SK-N-SH (cell line): ENCODE results near the gene SGPP1. TPM values are rescaled to one million over a fixed set of nuclear protein-coding genes. Genes with fewer than 3 reads are reported as not detected.

Experiments
- CTCF ChIA-PET: fragments of 300-600, 350-600 bp; formaldehyde crosslinking; extraction: SDS; loops from one replicate; lab custom pipeline; 2021; lab: Yijun Ruan, JAX
- POLR2A ChIA-PET: fragments of 350-600 bp; sonication (Branson Sonifier 250); formaldehyde crosslinking; extraction: SDS; loops from one replicate; lab custom pipeline; 2020; ENCODE audit warnings: antibody characterized with exemption, inconsistent platforms; lab: Yijun Ruan, JAX
- DNase-seq: peaks from one replicate; pipeline ENCODE4 v3.0.0; 2012
- H2AFZ ChIP-seq: fragments of 200-600 bp; sonication (generic); 2 replicates; pipeline ENCODE4 v1.8.1; 2016; ENCODE audit warnings: antibody characterized with exemption, mild to moderate bottlenecking, low read depth
- H3F3A ChIP-seq: fragments of 200-600 bp; sonication (generic); replicated peaks from 2 replicates; pipeline ENCODE3; 2016; ENCODE audit warnings: antibody characterized with exemption, mild to moderate bottlenecking; ENCODE audit not compliant: insufficient read depth
- H3K27ac ChIP-seq, 2 experiments: fragments of 200-500 bp in 1 of 2; fragments of 200-600 bp in 1 of 2; sonication (Bioruptor generic) in 1 of 2; sonication (generic), shearing (Covaris generic) in 1 of 2; 2 replicates each; pipeline versions ENCODE4 v1.5.1 to v1.6.1; 2014 to 2016; ENCODE audit warnings: low read depth in 2 of 2, inconsistent platforms in 1 of 2, low read length in 1 of 2, mild to moderate bottlenecking in 1 of 2, mixed read lengths in 1 of 2
- H3K27me3 ChIP-seq: fragments of 200-600 bp; sonication (generic), shearing (Covaris generic); 2 replicates; pipeline ENCODE4 v1.6.1; 2016; ENCODE audit warnings: mixed run types; ENCODE audit not compliant: insufficient read depth
- H3K36me3 ChIP-seq, 2 experiments: fragments of 200-500 bp in 1 of 2; fragments of 200-600 bp in 1 of 2; sonication (Bioruptor generic) in 1 of 2; sonication (generic) in 1 of 2; replicated peaks in 1 of 2; 2 replicates each; pipeline versions ENCODE3 to v1.5.1; 2014 to 2016; ENCODE audit warnings: low read length in 1 of 2, mild to moderate bottlenecking in 1 of 2; ENCODE audit not compliant: insufficient read depth in 2 of 2, control insufficient read depth in 1 of 2
- H3K4me1 ChIP-seq, 2 experiments: fragments of 200-500 bp in 1 of 2; fragments of 200-600 bp in 1 of 2; sonication (Bioruptor generic) in 1 of 2; sonication (generic), shearing (Covaris generic) in 1 of 2; 2 replicates each; pipeline versions ENCODE4 v1.5.1 to v1.6.1; 2014 to 2016; ENCODE audit warnings: low read depth in 1 of 2, low read length in 1 of 2, mixed run types in 1 of 2; ENCODE audit not compliant: insufficient read depth in 2 of 2, control insufficient read depth in 1 of 2
- H3K4me2 ChIP-seq: fragments of 200-600 bp; sonication (generic), shearing (Covaris generic); 2 replicates; pipeline ENCODE4 v1.6.1; 2017; ENCODE audit warnings: mixed run types
- H3K4me3 ChIP-seq, 2 experiments: fragments of 200-500 bp in 1 of 2; fragments of 200-600 bp in 1 of 2; sonication (Bioruptor generic) in 1 of 2; sonication (generic), shearing (Covaris generic) in 1 of 2; 2 replicates each; pipeline versions ENCODE4 v1.5.1 to v1.8.1; 2014 to 2016; ENCODE audit warnings: low read depth in 2 of 2, inconsistent platforms in 1 of 2, low read length in 1 of 2, mild to moderate bottlenecking in 1 of 2, mixed read lengths in 1 of 2, moderate library complexity in 1 of 2
- H3K79me2 ChIP-seq: fragments of 200-600 bp; sonication (generic); 2 replicates; pipeline ENCODE4 v1.8.1; 2017; ENCODE audit warnings: mild to moderate bottlenecking; ENCODE audit not compliant: insufficient read depth
- H3K9ac ChIP-seq: fragments of 200-600 bp; sonication (generic); 2 replicates; pipeline ENCODE4 v1.6.1; 2017; ENCODE audit warnings: mixed run types
- H3K9me2 ChIP-seq: fragments of 200-600 bp; sonication (generic); 2 replicates; pipeline ENCODE4 v1.6.1; 2017; ENCODE audit warnings: mixed run types
- H3K9me3 ChIP-seq: fragments of 200-600 bp; sonication (generic); 2 replicates; pipeline ENCODE4 v1.6.1; 2017; ENCODE audit warnings: mixed run types, mild to moderate bottlenecking, moderate library complexity
- H4K20me1 ChIP-seq: fragments of 200-600 bp; sonication (generic); 2 replicates; pipeline ENCODE4 v1.6.1; 2017; ENCODE audit warnings: mild to moderate bottlenecking, mixed run types; ENCODE audit not compliant: insufficient read depth
- CHD2 ChIP-seq: fragments of 150-350 bp; IDR thresholded peaks from 2 replicates; pipeline ENCODE4 v1.6.1; 2018; ENCODE audit warnings: low read length; ENCODE audit not compliant: partially characterized antibody
- ELF1 ChIP-seq: IDR thresholded peaks from 2 replicates; pipeline ENCODE4 v1.4.0; 2012
- EP300 ChIP-seq, 2 experiments: IDR thresholded peaks; 2 replicates each; pipeline versions ENCODE4 v1.4.0 to v1.6.1; 2012; ENCODE audit warnings: borderline replicate concordance in 1 of 2, low read depth in 1 of 2, low read length in 1 of 2
- EZH2phosphoT487 ChIP-seq: fragments of 200-600 bp; sonication (generic); IDR thresholded peaks from 2 replicates; pipeline ENCODE4 v1.6.1; 2017; ENCODE audit warnings: low read depth, mixed run types, mild to moderate bottlenecking, antibody characterized with exemption, moderate library complexity, borderline replicate concordance
- FOSL2 ChIP-seq: IDR thresholded peaks from 2 replicates; pipeline ENCODE4 v1.4.0; 2012; ENCODE audit warnings: low read depth, mild to moderate bottlenecking, moderate library complexity, borderline replicate concordance
- FOXJ3 ChIP-seq: sonication (generic); formaldehyde crosslinking; IDR thresholded peaks from 2 replicates; pipeline ENCODE4 v1.5.1; 2020; ENCODE audit warnings: mild to moderate bottlenecking, missing genetic modification reagents
- GABPA ChIP-seq: IDR thresholded peaks from 2 replicates; pipeline ENCODE4 v1.4.0; 2012; ENCODE audit warnings: low read depth, mild to moderate bottlenecking
- GATA2 ChIP-seq: sonication (generic); formaldehyde crosslinking; IDR thresholded peaks from 2 replicates; pipeline ENCODE4 v1.5.0; 2020; ENCODE audit warnings: mild to moderate bottlenecking, missing genetic modification reagents
- JUND ChIP-seq: IDR thresholded peaks from 2 replicates; pipeline ENCODE4 v1.4.0; 2012
- MEF2A ChIP-seq: IDR thresholded peaks from 2 replicates; pipeline ENCODE4 v1.4.0; 2012; ENCODE audit warnings: low read depth, borderline replicate concordance
- MXI1 ChIP-seq: IDR thresholded peaks from 2 replicates; pipeline ENCODE4 v1.6.1; 2012; ENCODE audit warnings: mild to moderate bottlenecking, low read depth, low read length, improper control_type of control experiment
- RCOR1 ChIP-seq: fragments of 150-350 bp; IDR thresholded peaks from 2 replicates; pipeline ENCODE4 v1.6.1; 2017; ENCODE audit warnings: antibody characterized with exemption, low read length
- RFX5 ChIP-seq: IDR thresholded peaks from 2 replicates; pipeline ENCODE4 v1.6.1; 2012; ENCODE audit warnings: mild to moderate bottlenecking, improper control_type of control experiment, low read length
- SMC3 ChIP-seq: IDR thresholded peaks from 2 replicates; pipeline ENCODE4 v1.6.1; 2012; ENCODE audit warnings: low read depth, low read length, improper control_type of control experiment
- TAF1 ChIP-seq: IDR thresholded peaks from 2 replicates; pipeline ENCODE4 v1.6.1; 2012; ENCODE audit warnings: low read depth, mild to moderate bottlenecking, low read length, moderate library complexity, borderline replicate concordance
- TEAD4 ChIP-seq: IDR thresholded peaks from 2 replicates; pipeline ENCODE4 v1.4.0; 2012; ENCODE audit warnings: mild to moderate bottlenecking, borderline replicate concordance; ENCODE audit not compliant: insufficient read depth
- WGBS: methylation state at CpG from one replicate; pipeline ENCODE4 v1.1.6; 2017; ENCODE audit warnings: low lambda C conversion rate; 5-methylcytosine and 5-hydroxymethylcytosine counted together
- polyA plus RNA-seq, 3 experiments: library from polyadenylated mRNA; depleted of rRNA; stranded (reverse); fragments of >200 nt; gene quantifications; 2 replicates each; pipeline ENCODE4 v1.2.3, GENCODE V29; 2012
- TF ChIP-seq, protein P1 (sequence below): fragments of 150-350 bp; IDR thresholded peaks from 2 replicates; pipeline ENCODE4 v1.6.1; 2017; ENCODE audit warnings: antibody characterized with exemption, low read length, low read depth, borderline replicate concordance
- TF ChIP-seq, protein P2 (sequence below): IDR thresholded peaks from 2 replicates; pipeline ENCODE4 v1.4.0; 2012; ENCODE audit warnings: low read depth, borderline replicate concordance
- TF ChIP-seq, protein P3 (sequence below): IDR thresholded peaks from 2 replicates; pipeline ENCODE4; 2012
- TF ChIP-seq, protein P4 (sequence below): IDR thresholded peaks from 2 replicates; pipeline ENCODE4 v1.6.1; 2012; ENCODE audit warnings: mild to moderate bottlenecking, low read depth, low read length, moderate library complexity
- TF ChIP-seq, protein P5 (sequence below): fragments of 200-600 bp; sonication (generic); IDR thresholded peaks from 2 replicates; pipeline ENCODE4 v1.6.1; 2017; ENCODE audit warnings: antibody characterized with exemption, mild to moderate bottlenecking, moderate library complexity

SGPP1 gene
- polyA plus RNA-seq, 1 of the 3 experiments (the other 2 are of a cell fraction): 8.4 TPM

DNA sequence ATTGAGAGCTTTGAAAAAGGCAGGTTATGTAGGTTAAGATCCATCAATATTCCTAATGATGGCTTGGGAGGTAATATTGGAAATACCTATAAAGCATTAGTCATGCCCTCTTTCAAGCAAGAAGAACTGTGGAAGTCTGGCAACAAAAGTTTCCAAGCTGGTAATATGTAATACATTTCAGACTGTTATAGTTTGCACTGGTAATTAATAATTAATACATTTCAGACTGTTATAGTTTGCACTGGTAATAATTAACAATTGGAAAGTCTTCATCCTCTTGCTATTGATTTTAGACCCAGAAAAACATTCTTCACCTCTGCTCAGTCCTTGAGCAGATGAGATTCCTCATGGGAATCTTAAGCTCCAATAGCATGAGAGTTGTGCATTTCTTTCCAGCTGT is 57.2 kb downstream of the SGPP1 start:
- no peak overlapping the region for H3K4me2 ChIP-seq
- TF ChIP-seq MXI1 (no peak), FOXJ3 (CRISPR knock-in tag) (no peak), CHD2 (no peak), RFX5 (no peak), ELF1 (no peak), JUND (no peak), GABPA (no peak), MEF2A (no peak), TEAD4 (no peak), EP300 (IDR thresholded peaks at IDR 0.05; ENCODE audit: borderline replicate concordance in 1 of 2, low read depth in 1 of 2, low read length in 1 of 2) (no peak), FOSL2 (no peak)
- TF ChIP-seq, protein P1, sequence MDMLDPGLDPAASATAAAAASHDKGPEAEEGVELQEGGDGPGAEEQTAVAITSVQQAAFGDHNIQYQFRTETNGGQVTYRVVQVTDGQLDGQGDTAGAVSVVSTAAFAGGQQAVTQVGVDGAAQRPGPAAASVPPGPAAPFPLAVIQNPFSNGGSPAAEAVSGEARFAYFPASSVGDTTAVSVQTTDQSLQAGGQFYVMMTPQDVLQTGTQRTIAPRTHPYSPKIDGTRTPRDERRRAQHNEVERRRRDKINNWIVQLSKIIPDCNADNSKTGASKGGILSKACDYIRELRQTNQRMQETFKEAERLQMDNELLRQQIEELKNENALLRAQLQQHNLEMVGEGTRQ: no peak
- TF ChIP-seq, all 33 proteins: peak for 0
- CTCF ChIA-PET: no interaction called here
- Histone ChIP-seq H3K4me1 (no peaks in the 10 kb centered on the region), H3K27me3 (no peaks in the 10 kb centered on the region), H3K9me2 (no peaks in the 10 kb centered on the region), H3K79me2 (no peaks in the 10 kb centered on the region), H3K9me3 (no peaks in the 10 kb centered on the region), H3K36me3 (no peaks in the 10 kb centered on the region), H3F3A (no peaks in the 10 kb centered on the region), H2AFZ (no peak overlapping the region), H3K9ac (no peak overlapping the region), H4K20me1 (no peaks in the 10 kb centered on the region), H3K4me3 (no peak overlapping the region), H3K27ac (no peak overlapping the region)
- POLR2A ChIA-PET: no interaction called here
- no peak for DNase-seq

DNA sequence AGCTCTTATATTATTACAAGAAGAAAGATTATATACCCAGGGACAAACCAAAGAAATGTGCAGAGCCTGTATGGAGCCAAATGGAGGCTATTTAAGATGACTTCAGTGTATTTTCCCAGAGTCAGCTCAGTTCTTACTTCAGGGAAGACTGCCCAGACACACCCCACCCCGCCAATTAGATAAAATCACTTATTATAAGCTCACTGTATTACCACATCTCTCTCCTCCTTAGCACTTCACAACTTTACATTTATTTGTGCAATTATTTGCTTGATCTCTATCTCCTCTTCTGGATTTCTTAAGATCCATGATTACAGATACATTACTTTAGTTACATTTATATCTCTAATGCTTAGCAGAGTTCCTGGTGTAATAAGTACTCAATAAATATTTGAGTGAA is 61.5 kb downstream of the SGPP1 start:
- Histone ChIP-seq H3K4me3 (no peak overlapping the region), H3K9ac (no peak overlapping the region), H3K27ac (no peak overlapping the region), H3K9me3 (no peaks in the 10 kb centered on the region), H2AFZ (no peak overlapping the region), H3K4me2 (no peak overlapping the region), H4K20me1 (no peaks in the 10 kb centered on the region), H3K36me3 (no peaks in the 10 kb centered on the region), H3K79me2 (no peaks in the 10 kb centered on the region), H3K27me3 (no peaks in the 10 kb centered on the region), H3K9me2 (no peaks in the 10 kb centered on the region), H3F3A (no peaks in the 10 kb centered on the region), H3K4me1 (peaks cover 0 to 5% of the 10 kb centered on the region in 2 experiments; a peak in 1 of 4 replicates)
- DNase-seq: no peak
- ChIA-PET POLR2A (no interaction called here), CTCF (no interaction called here)
- 78% methylated on average over 1 of the region's 1 CpG for WGBS
- TF ChIP-seq, protein P2, sequence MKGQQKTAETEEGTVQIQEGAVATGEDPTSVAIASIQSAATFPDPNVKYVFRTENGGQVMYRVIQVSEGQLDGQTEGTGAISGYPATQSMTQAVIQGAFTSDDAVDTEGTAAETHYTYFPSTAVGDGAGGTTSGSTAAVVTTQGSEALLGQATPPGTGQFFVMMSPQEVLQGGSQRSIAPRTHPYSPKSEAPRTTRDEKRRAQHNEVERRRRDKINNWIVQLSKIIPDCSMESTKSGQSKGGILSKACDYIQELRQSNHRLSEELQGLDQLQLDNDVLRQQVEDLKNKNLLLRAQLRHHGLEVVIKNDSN: no peak
- no peak for TF ChIP-seq SMC3
- TF ChIP-seq, protein P3, sequence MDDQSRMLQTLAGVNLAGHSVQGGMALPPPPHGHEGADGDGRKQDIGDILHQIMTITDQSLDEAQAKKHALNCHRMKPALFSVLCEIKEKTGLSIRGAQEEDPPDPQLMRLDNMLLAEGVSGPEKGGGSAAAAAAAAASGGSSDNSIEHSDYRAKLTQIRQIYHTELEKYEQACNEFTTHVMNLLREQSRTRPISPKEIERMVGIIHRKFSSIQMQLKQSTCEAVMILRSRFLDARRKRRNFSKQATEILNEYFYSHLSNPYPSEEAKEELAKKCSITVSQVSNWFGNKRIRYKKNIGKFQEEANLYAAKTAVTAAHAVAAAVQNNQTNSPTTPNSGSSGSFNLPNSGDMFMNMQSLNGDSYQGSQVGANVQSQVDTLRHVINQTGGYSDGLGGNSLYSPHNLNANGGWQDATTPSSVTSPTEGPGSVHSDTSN: no peak
- no peak for TF ChIP-seq TAF1
- no peak for TF ChIP-seq RCOR1
- TF ChIP-seq MXI1: no peak
- TF ChIP-seq, protein P4, sequence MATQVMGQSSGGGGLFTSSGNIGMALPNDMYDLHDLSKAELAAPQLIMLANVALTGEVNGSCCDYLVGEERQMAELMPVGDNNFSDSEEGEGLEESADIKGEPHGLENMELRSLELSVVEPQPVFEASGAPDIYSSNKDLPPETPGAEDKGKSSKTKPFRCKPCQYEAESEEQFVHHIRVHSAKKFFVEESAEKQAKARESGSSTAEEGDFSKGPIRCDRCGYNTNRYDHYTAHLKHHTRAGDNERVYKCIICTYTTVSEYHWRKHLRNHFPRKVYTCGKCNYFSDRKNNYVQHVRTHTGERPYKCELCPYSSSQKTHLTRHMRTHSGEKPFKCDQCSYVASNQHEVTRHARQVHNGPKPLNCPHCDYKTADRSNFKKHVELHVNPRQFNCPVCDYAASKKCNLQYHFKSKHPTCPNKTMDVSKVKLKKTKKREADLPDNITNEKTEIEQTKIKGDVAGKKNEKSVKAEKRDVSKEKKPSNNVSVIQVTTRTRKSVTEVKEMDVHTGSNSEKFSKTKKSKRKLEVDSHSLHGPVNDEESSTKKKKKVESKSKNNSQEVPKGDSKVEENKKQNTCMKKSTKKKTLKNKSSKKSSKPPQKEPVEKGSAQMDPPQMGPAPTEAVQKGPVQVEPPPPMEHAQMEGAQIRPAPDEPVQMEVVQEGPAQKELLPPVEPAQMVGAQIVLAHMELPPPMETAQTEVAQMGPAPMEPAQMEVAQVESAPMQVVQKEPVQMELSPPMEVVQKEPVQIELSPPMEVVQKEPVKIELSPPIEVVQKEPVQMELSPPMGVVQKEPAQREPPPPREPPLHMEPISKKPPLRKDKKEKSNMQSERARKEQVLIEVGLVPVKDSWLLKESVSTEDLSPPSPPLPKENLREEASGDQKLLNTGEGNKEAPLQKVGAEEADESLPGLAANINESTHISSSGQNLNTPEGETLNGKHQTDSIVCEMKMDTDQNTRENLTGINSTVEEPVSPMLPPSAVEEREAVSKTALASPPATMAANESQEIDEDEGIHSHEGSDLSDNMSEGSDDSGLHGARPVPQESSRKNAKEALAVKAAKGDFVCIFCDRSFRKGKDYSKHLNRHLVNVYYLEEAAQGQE: no peak
- TF ChIP-seq MEF2A: no peak
- no peak for TF ChIP-seq EZH2phosphoT487
- TF ChIP-seq, protein P5, sequence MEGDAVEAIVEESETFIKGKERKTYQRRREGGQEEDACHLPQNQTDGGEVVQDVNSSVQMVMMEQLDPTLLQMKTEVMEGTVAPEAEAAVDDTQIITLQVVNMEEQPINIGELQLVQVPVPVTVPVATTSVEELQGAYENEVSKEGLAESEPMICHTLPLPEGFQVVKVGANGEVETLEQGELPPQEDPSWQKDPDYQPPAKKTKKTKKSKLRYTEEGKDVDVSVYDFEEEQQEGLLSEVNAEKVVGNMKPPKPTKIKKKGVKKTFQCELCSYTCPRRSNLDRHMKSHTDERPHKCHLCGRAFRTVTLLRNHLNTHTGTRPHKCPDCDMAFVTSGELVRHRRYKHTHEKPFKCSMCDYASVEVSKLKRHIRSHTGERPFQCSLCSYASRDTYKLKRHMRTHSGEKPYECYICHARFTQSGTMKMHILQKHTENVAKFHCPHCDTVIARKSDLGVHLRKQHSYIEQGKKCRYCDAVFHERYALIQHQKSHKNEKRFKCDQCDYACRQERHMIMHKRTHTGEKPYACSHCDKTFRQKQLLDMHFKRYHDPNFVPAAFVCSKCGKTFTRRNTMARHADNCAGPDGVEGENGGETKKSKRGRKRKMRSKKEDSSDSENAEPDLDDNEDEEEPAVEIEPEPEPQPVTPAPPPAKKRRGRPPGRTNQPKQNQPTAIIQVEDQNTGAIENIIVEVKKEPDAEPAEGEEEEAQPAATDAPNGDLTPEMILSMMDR: no peak
- TF ChIP-seq GATA2 (CRISPR knock-in tag): no peak
- TF ChIP-seq JUND: no peak
- TF ChIP-seq, all 33 proteins: peak for 0
